Measurements from ENCODE around the gene IVNS1ABP. TPM values are rescaled to one million over a fixed set of nuclear protein-coding genes. Genes with fewer than 3 reads are reported as not detected.

Gene IVNS1ABP
- total and polyA plus RNA-seq, 2 of the 13 experiments (the other 11 are each of a cell fraction or from before 2014, with no cell fraction given) = 49.1 to 51.7 TPM

DNA sequence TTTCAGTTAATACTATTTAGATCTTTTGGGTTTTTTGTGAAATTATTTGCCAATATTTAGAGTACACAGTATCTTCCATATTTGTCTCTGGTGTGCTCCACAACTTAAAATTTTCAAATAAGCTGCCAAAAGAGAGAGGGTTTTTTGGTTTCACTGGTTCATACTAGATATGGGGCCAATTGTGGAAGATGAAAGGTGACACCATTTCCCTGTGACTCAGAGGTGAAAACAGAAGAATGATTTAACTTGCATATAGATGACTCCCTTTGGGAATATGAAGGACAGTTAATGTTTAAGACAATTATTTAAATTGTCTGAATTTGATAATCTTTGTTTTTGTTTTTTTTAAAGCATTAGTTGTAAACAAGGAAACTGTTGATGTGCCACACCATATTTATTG is 37.5 kb downstream of the IVNS1ABP start:
- no peaks in the 10 kb centered on the region for H3K79me2 ChIP-seq (ENCODE audit: insufficient read depth, low read length)
- H3K27ac ChIP-seq (ENCODE audit: extremely low read length, insufficient read depth, low read length) = no peak overlapping the region
- TF ChIP-seq MAFG (CRISPR knock-in tag; IDR thresholded peaks at IDR 0.05) (no peak), ZC3H4 (CRISPR knock-in tag; IDR thresholded peaks at IDR 0.05; ENCODE audit: borderline replicate concordance) (no peak), YEATS2 (CRISPR knock-in tag; IDR thresholded peaks at IDR 0.05; ENCODE audit: borderline replicate concordance) (no peak), NFIC (IDR thresholded peaks at IDR 0.05; ENCODE audit: low read length) (no peak), PAX8 (CRISPR knock-in tag; IDR thresholded peaks at IDR 0.05; ENCODE audit: borderline replicate concordance) (no peak), ZNF180 (CRISPR knock-in tag; IDR thresholded peaks at IDR 0.05; ENCODE audit: borderline replicate concordance, low read depth) (no peak), ZNF430 (CRISPR knock-in tag; IDR thresholded peaks at IDR 0.05) (no peak), ZSCAN30 (CRISPR knock-in tag; IDR thresholded peaks at IDR 0.05) (no peak)
- DNase-seq (ENCODE audit: low spot score) (no peak), ATAC-seq (no peak), FAIRE-seq (no peak)
- no TSS peak for BruUV-seq (replicated peaks)
- H3K4me2 ChIP-seq (ENCODE audit: low read depth, low read length) = no peak overlapping the region
- H4K20me1 ChIP-seq (ENCODE audit: insufficient read depth, low read length) = no peaks in the 10 kb centered on the region
- intact Hi-C loops (cut with micrococcal nuclease; ENCODE audit: unreplicated experiment) = no loop called here
- no peaks in the 10 kb centered on the region for H3K27me3 ChIP-seq (ENCODE audit: control insufficient read depth in 1 of 2, insufficient read depth in 2 of 2, low read length in 2 of 2)
- H3K4me1 ChIP-seq (ENCODE audit: insufficient read depth, low read length) = peaks cover 23% of the 10 kb centered on the region
- in situ Hi-C loops (cut with HindIII; ENCODE audit: extremely low pct_ligation_motif_present, low pct_unique_long_range_greater_than_20kb) = no loop called here
- POLR2A ChIA-PET = no interaction called here
- H3K4me3 ChIP-seq (replicated peaks in 1 of 3; ENCODE audit: insufficient read depth in 1 of 3, low read depth in 2 of 3, low read length in 3 of 3) = no peak overlapping the region
- H2AFZ ChIP-seq (ENCODE audit: low read length) = no peak overlapping the region
- H3K9ac ChIP-seq (ENCODE audit: insufficient read depth, low read depth, low read length) = no peak overlapping the region
- no peaks in the 10 kb centered on the region for H3K9me3 ChIP-seq (ENCODE audit: low read length)
- CTCF ChIA-PET (ENCODE audit: low intra/inter-chr PET ratio, low total read pairs) = no interaction called here
- H3K36me3 ChIP-seq (replicated peaks in 1 of 2; ENCODE audit: control insufficient read depth in 1 of 2, insufficient read depth in 2 of 2, low read length in 2 of 2) = no peaks in the 10 kb centered on the region

DNA sequence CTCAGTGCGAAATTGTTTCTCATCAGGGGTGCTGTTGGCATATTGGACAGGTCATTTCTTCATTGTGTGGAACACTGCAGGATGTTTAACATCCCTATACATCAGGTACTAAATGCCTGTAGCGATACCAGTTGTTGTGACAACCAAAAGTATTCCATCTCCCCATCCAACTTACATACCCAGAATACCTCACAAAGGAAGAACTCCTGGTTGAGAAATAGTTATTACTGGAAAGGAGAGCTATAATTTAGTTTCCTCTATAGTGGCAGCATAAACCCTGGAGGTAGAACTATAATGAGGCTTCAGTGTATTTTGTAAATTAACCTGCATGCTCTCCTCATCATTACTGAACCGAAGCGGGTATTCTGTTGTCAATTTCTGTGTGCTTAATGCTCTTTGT is 45.1 kb downstream of the IVNS1ABP start:
- no peak for FAIRE-seq
- H3K36me3 ChIP-seq (replicated peaks in 1 of 2; ENCODE audit: control insufficient read depth in 1 of 2, insufficient read depth in 2 of 2, low read length in 2 of 2) = no peaks in the 10 kb centered on the region
- no peaks in the 10 kb centered on the region for H3K4me1 ChIP-seq (ENCODE audit: insufficient read depth, low read length)
- DNase-seq (ENCODE audit: low spot score) = no peak
- no peak overlapping the region for H3K9ac ChIP-seq (ENCODE audit: insufficient read depth, low read depth, low read length)
- 88% methylated on average over 4 of the region's 4 CpGs for WGBS (ENCODE audit: low lambda C conversion rate)
- ChIA-PET CTCF (ENCODE audit: low intra/inter-chr PET ratio, low total read pairs) (no interaction called here), POLR2A (no interaction called here)
- H3K4me2 ChIP-seq (ENCODE audit: low read depth, low read length) = no peak overlapping the region
- no peaks in the 10 kb centered on the region for H3K27me3 ChIP-seq (ENCODE audit: control insufficient read depth in 1 of 2, insufficient read depth in 2 of 2, low read length in 2 of 2)
- no peak overlapping the region for H3K4me3 ChIP-seq (replicated peaks in 1 of 3; ENCODE audit: insufficient read depth in 1 of 3, low read depth in 2 of 3, low read length in 3 of 3)
- intact Hi-C loops (cut with micrococcal nuclease; ENCODE audit: unreplicated experiment) (no loop called here), in situ Hi-C loops (cut with HindIII; ENCODE audit: extremely low pct_ligation_motif_present, low pct_unique_long_range_greater_than_20kb) (no loop called here)
- no peak overlapping the region for H3K27ac ChIP-seq (ENCODE audit: extremely low read length, insufficient read depth, low read length)
- no peaks in the 10 kb centered on the region for H3K79me2 ChIP-seq (ENCODE audit: insufficient read depth, low read length)
- no peak for ATAC-seq
- no peaks in the 10 kb centered on the region for H3K9me3 ChIP-seq (ENCODE audit: low read length)
- no TSS peak for BruUV-seq (replicated peaks)
- H2AFZ ChIP-seq (ENCODE audit: low read length) = no peak overlapping the region
- H4K20me1 ChIP-seq (ENCODE audit: insufficient read depth, low read length) = no peaks in the 10 kb centered on the region
- TF ChIP-seq RARG (CRISPR knock-in tag; IDR thresholded peaks at IDR 0.05; ENCODE audit: low read depth) (no peak), ZNF337 (CRISPR knock-in tag; IDR thresholded peaks at IDR 0.05; ENCODE audit: borderline replicate concordance, low read depth) (no peak), RAD51 (IDR thresholded peaks at IDR 0.05; ENCODE audit: borderline replicate concordance) (no peak), EED (CRISPR knock-in tag; IDR thresholded peaks at IDR 0.05) (no peak), CCAR2 (optimal IDR thresholded peaks at IDR 0.05; ENCODE audit: low read depth, low read length) (no peak), ARHGAP35 (CRISPR knock-in tag; IDR thresholded peaks at IDR 0.05; ENCODE audit: borderline replicate concordance) (no peak)
- TF ChIP-seq, protein P1, sequence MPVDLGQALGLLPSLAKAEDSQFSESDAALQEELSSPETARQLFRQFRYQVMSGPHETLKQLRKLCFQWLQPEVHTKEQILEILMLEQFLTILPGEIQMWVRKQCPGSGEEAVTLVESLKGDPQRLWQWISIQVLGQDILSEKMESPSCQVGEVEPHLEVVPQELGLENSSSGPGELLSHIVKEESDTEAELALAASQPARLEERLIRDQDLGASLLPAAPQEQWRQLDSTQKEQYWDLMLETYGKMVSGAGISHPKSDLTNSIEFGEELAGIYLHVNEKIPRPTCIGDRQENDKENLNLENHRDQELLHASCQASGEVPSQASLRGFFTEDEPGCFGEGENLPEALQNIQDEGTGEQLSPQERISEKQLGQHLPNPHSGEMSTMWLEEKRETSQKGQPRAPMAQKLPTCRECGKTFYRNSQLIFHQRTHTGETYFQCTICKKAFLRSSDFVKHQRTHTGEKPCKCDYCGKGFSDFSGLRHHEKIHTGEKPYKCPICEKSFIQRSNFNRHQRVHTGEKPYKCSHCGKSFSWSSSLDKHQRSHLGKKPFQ (CRISPR knock-in tag; IDR thresholded peaks at IDR 0.05; ENCODE audit: insufficient replicate concordance) = no peak
- TF ChIP-seq, protein P2, sequence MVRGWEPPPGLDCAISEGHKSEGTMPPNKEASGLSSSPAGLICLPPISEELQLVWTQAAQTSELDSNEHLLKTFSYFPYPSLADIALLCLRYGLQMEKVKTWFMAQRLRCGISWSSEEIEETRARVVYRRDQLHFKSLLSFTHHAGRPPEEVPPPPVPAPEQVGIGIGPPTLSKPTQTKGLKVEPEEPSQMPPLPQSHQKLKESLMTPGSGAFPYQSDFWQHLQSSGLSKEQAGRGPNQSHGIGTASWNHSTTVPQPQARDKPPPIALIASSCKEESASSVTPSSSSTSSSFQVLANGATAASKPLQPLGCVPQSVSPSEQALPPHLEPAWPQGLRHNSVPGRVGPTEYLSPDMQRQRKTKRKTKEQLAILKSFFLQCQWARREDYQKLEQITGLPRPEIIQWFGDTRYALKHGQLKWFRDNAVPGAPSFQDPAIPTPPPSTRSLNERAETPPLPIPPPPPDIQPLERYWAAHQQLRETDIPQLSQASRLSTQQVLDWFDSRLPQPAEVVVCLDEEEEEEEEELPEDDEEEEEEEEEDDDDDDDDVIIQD (CRISPR knock-in tag; IDR thresholded peaks at IDR 0.05; ENCODE audit: low read depth) = no peak

All from HepG2 (cell line).